BJ (cell line): ENCODE measurements around the gene JRKL. TPM values are rescaled to one million over a fixed set of nuclear protein-coding genes. Genes with fewer than 3 reads are reported as not detected.

Experiments used
- CTCF ChIA-PET: fragments of 350-600 bp; formaldehyde crosslinking; extraction: SDS; loops from one replicate; lab custom pipeline; 2021; ENCODE audit warnings: antibody characterized with exemption, inconsistent platforms; lab: Yijun Ruan, JAX
- POLR2A ChIA-PET: fragments of 300-600 bp; sonication (Branson Sonifier 250); formaldehyde crosslinking; extraction: SDS; loops from one replicate; lab custom pipeline; 2021; ENCODE audit warnings: antibody characterized with exemption; lab: Charles Lee
- DNase-seq: peaks from one replicate; pipeline ENCODE4 v3.0.0-alpha.2; 2011; ENCODE audit warnings: low read depth
- H3K27me3 ChIP-seq: 2 replicates; pipeline ENCODE4 v1.6.0; 2011; ENCODE audit warnings: low read length; ENCODE audit not compliant: control insufficient read depth, insufficient read depth
- H3K36me3 ChIP-seq: 2 replicates; pipeline ENCODE4 v1.5.1; 2011; ENCODE audit warnings: low read length; ENCODE audit not compliant: control insufficient read depth, insufficient read depth
- H3K4me3 ChIP-seq: 2 replicates; pipeline ENCODE4 v1.5.1; 2011; ENCODE audit warnings: low read depth, mild to moderate bottlenecking, control low read depth, low read length
- CTCF ChIP-seq: IDR thresholded peaks from 2 replicates; pipeline ENCODE4 v1.5.1; 2011; ENCODE audit warnings: low read depth, mild to moderate bottlenecking, control low read depth, inconsistent platforms, low read length, moderate library complexity; ENCODE audit not compliant: insufficient read depth
- polyA plus RNA-seq: library from polyadenylated mRNA; depleted of rRNA; stranded (reverse); fragments of >200 nt; gene quantifications from 2 replicates; pipeline ENCODE4 v1.2.3, GENCODE V29; 2011

Gene JRKL
- polyA plus RNA-seq, 1 experiment, result 2.9 TPM

- ChIA-PET CTCF (interaction anchor here (1.6 kb wide), 1 partner anchor 22 kb away, joined by 7 read pairs; the partner anchor contains the start of gene MAML2), POLR2A (no interaction called here)
- no peaks in the 10 kb centered on the region for H3K36me3 ChIP-seq
- no peak overlapping the region for H3K4me3 ChIP-seq
- no peaks in the 10 kb centered on the region for H3K27me3 ChIP-seq
- no peak for TF ChIP-seq CTCF
- no peak for DNase-seq
Measured at GRCh38 chr11:96365493-96365892, 24.3 kb upstream of the JRKL start.

- CTCF ChIA-PET, result interaction anchor here (1.6 kb wide), 1 partner anchor 23 kb away, joined by 7 read pairs; the partner anchor contains the start of gene MAML2
- Histone ChIP-seq H3K4me3 (no peak overlapping the region), H3K36me3 (no peaks in the 10 kb centered on the region), H3K27me3 (no peaks in the 10 kb centered on the region)
- TF ChIP-seq CTCF, result no peak
- no peak for DNase-seq
- POLR2A ChIA-PET, result no interaction called here
Measured at GRCh38 chr11:96366024-96366423, 23.8 kb upstream of the JRKL start.

GRCh38 chr11:96367342-96367741 lies 22.5 kb upstream of the JRKL start:
- Histone ChIP-seq H3K27me3 (no peaks in the 10 kb centered on the region), H3K36me3 (no peaks in the 10 kb centered on the region), H3K4me3 (no peak overlapping the region)
- no peak for TF ChIP-seq CTCF
- POLR2A ChIA-PET, result no interaction called here
- no peak for DNase-seq
- CTCF ChIA-PET, result no interaction called here

GRCh38 chr11:96373826-96374225 lies 16.0 kb upstream of the JRKL start:
- ChIA-PET POLR2A (no interaction called here), CTCF (interaction anchor here (1.0 kb wide), 1 partner anchor 31 kb away, joined by 3 read pairs; the partner anchor contains the start of gene MAML2)
- TF ChIP-seq CTCF, result no peak
- DNase-seq, result no peak
- no peaks in the 10 kb centered on the region for H3K27me3 ChIP-seq
- no peaks in the 10 kb centered on the region for H3K36me3 ChIP-seq
- no peak overlapping the region for H3K4me3 ChIP-seq

- CTCF ChIA-PET, result interaction anchor here (0.9 kb wide), 1 partner anchor 34 kb away, joined by 4 read pairs; the partner anchor contains the start of gene MAML2
- Histone ChIP-seq H3K4me3 (no peak overlapping the region), H3K27me3 (no peaks in the 10 kb centered on the region), H3K36me3 (no peaks in the 10 kb centered on the region)
- no peak for TF ChIP-seq CTCF
- POLR2A ChIA-PET, result no interaction called here
- DNase-seq, result no peak
Measured at GRCh38 chr11:96376796-96377195, 13.0 kb upstream of the JRKL start.
